Measurements from ENCODE around the gene ABRAXAS1. TPM values are rescaled to one million over a fixed set of nuclear protein-coding genes. Genes with fewer than 3 reads are reported as not detected.
A peak's percentile ranks its signal among the peaks of the same experiment; 100 is the strongest.

The ABRAXAS1 gene
- total and polyA plus RNA-seq, 10 of the 15 experiments (the other 5 are each of a cell fraction or from before 2014, with no cell fraction given) = 2.2 to 9.7 (median 5.8) TPM

- TF ChIP-seq MYC (IDR thresholded peaks at IDR 0.05; ENCODE audit: insufficient read depth, insufficient read length, insufficient replicate concordance, low read length, severe bottlenecking) = no peak
- no peak for TF ChIP-seq IKZF1 (conservative IDR thresholded peaks at IDR 0.05)
- TF ChIP-seq PAX8 (IDR thresholded peaks at IDR 0.05) = no peak
- TF ChIP-seq SMAD5 (IDR thresholded peaks at IDR 0.05; ENCODE audit: low read depth) = no peak
- TF ChIP-seq SKIL (IDR thresholded peaks at IDR 0.05; ENCODE audit: low read depth, poor library complexity, severe bottlenecking) = no peak
Observed at GRCh38 chr4:83516042-83516772, 31.3 kb upstream of the ABRAXAS1 start (continued).

GRCh38 chr4:83510442-83510841, 25.5 kb upstream of the ABRAXAS1 start:
- WGBS (ENCODE audit: insufficient coverage, insufficient replicate concordance, low lambda C conversion rate, missing lambda C conversion rate) = 34% methylated on average over 4 of the region's 4 CpGs
- Histone ChIP-seq H3K27ac (ENCODE audit: control insufficient read depth, insufficient read depth) (no peak overlapping the region), H3K4me2 (ENCODE audit: control insufficient read depth, insufficient read depth) (no peak overlapping the region), H3K36me3 (ENCODE audit: control insufficient read depth in 2 of 2, insufficient read depth in 2 of 2, low read length in 1 of 2) (no peaks in the 10 kb centered on the region), H3K4me3 (no peak overlapping the region), H4K20me1 (ENCODE audit: control insufficient read depth, insufficient read depth) (no peaks in the 10 kb centered on the region), H3K4me1 (ENCODE audit: control insufficient read depth, insufficient read depth, low read length) (no peaks in the 10 kb centered on the region), H3K9me3 (replicated peaks; ENCODE audit: control insufficient read depth, insufficient read depth, low read length) (no peaks in the 10 kb centered on the region), H3K9ac (ENCODE audit: control insufficient read depth, insufficient read depth, low read length) (no peak overlapping the region), H3K27me3 (replicated peaks in 1 of 2; ENCODE audit: control insufficient read depth in 2 of 2, insufficient read depth in 2 of 2, low read length in 1 of 2) (no peaks in the 10 kb centered on the region), H2AFZ (ENCODE audit: control insufficient read depth, low read depth, low read length) (no peak overlapping the region), H3K79me2 (ENCODE audit: control insufficient read depth, insufficient read depth, low read length) (no peaks in the 10 kb centered on the region)
- ChIA-PET SMC1A (ENCODE audit: uncharacterized antibody, unreplicated experiment) (interaction anchor here (0.7 to 3.7 kb wide), 10 partner anchors 11 to 136 kb away, joined by 3 to 18 read pairs (median 3); no protein-coding TSS in a partner anchor), CTCF (interaction anchor here (1.2 to 4.4 kb wide), 3 partner anchors 25 to 133 kb away, joined by 4 to 85 read pairs (median 39); partner anchors contain the start of gene GPAT3), POLR2A (no interaction called here), RAD21 (ENCODE audit: unreplicated experiment) (interaction anchor here (0.8 to 3.1 kb wide), 6 partner anchors 25 to 135 kb away, joined by 3 to 12 read pairs (median 3); partner anchors contain the start of gene GPAT3)
- no peak for DNase-seq (ENCODE audit: low read depth, low spot score)
- in situ Hi-C loops (cut with MboI) = loop anchor here (5.0 kb wide), 1 partner anchor 127 kb away; no protein-coding TSS in a partner anchor
- ATAC-seq = peak; percentile 79
- no TSS peak for BruUV-seq (replicated peaks)
- FAIRE-seq = no peak
- intact Hi-C loops (cut with micrococcal nuclease; ENCODE audit: unreplicated experiment) = no loop called here
- no peak for TF ChIP-seq ETV6 (conservative IDR thresholded peaks at IDR 0.05 in 1 of 2, IDR thresholded peaks at IDR 0.05 in 1 of 2; ENCODE audit: borderline replicate concordance in 1 of 2, low read depth in 1 of 2)
- TF ChIP-seq DPF2 (IDR thresholded peaks at IDR 0.05) = no peak
- no peak for TF ChIP-seq PML (IDR thresholded peaks at IDR 0.05; ENCODE audit: low read length)
- no peak for TF ChIP-seq ZNF274 (IDR thresholded peaks at IDR 0.05; ENCODE audit: insufficient read depth, insufficient read length)
- peak; percentile 57 for TF ChIP-seq RUNX3 (IDR thresholded peaks at IDR 0.05; ENCODE audit: low read length)
- TF ChIP-seq SIN3A (IDR thresholded peaks at IDR 0.05; ENCODE audit: low read depth, low read length) = no peak
- no peak for TF ChIP-seq JUND (IDR thresholded peaks at IDR 0.05; ENCODE audit: low read depth, low read length)
- TF ChIP-seq EED (IDR thresholded peaks at IDR 0.05; ENCODE audit: low read depth) = no peak
- TF ChIP-seq MYC (IDR thresholded peaks at IDR 0.05; ENCODE audit: insufficient read depth, insufficient read length, insufficient replicate concordance, low read length, severe bottlenecking) = no peak
- TF ChIP-seq POLR2AphosphoS5 (IDR thresholded peaks at IDR 0.05; ENCODE audit: low read length) = no peak
- TF ChIP-seq CHD2 (IDR thresholded peaks at IDR 0.05; ENCODE audit: borderline replicate concordance, low read depth, low read length) = no peak
- no peak for TF ChIP-seq CREM (IDR thresholded peaks at IDR 0.05; ENCODE audit: low read depth)
- TF ChIP-seq ZBTB11 (CRISPR knock-in tag; IDR thresholded peaks at IDR 0.05) = no peak
- no peak for TF ChIP-seq RFX5 (IDR thresholded peaks at IDR 0.05; ENCODE audit: low read depth, low read length)
